ENCODE results near the gene CACNA1A. TPM values are rescaled to one million over a fixed set of nuclear protein-coding genes. Genes with fewer than 3 reads are reported as not detected.

The CACNA1A gene
- total and polyA plus RNA-seq, 2 experiments from 2014 or later: 3.0 to 8.5 TPM

GRCh38 chr19:13381827-13382632, 124.2 kb downstream of the CACNA1A start:
- Histone ChIP-seq H3K79me2 (ENCODE audit: insufficient read depth) (no peaks in the 10 kb centered on the region), H4K20me1 (ENCODE audit: insufficient read depth) (no peaks in the 10 kb centered on the region), H3K4me3 (no peak overlapping the region), H3K27me3 (replicated peaks; ENCODE audit: insufficient read depth) (no peaks in the 10 kb centered on the region), H3K4me1 (ENCODE audit: insufficient read depth) (no peaks in the 10 kb centered on the region), H3F3A (ENCODE audit: insufficient read depth) (no peaks in the 10 kb centered on the region), H3K9ac (no peak overlapping the region), H3K36me3 (ENCODE audit: low read depth) (no peaks in the 10 kb centered on the region), H3K4me2 (ENCODE audit: unreplicated experiment) (no peak overlapping the region), H2AFZ (no peak overlapping the region), H3K9me3 (ENCODE audit: low read depth) (no peaks in the 10 kb centered on the region), H3K27ac (no peak overlapping the region), H3K9me2 (ENCODE audit: insufficient read depth) (no peaks in the 10 kb centered on the region)
- DNase-seq: no peak
- in situ Hi-C loops (cut with MboI): no loop called here
- 63 to 68% methylated on average over 9 of the region's 9 CpGs for WGBS, 2 experiments (ENCODE audit: low coverage in 1 of 2, low lambda C conversion rate in 2 of 2, missing lambda C conversion rate in 2 of 2)
- TF ChIP-seq EZH2phosphoT487 (IDR thresholded peaks at IDR 0.05; ENCODE audit: insufficient read depth, low read depth): no peak
- no peak for TF ChIP-seq EZH2 (IDR thresholded peaks at IDR 0.05; ENCODE audit: insufficient read depth, poor library complexity, severe bottlenecking)

- Histone ChIP-seq H3K79me2 (ENCODE audit: insufficient read depth) (no peaks in the 10 kb centered on the region), H3K4me1 (ENCODE audit: insufficient read depth) (no peaks in the 10 kb centered on the region), H2AFZ (no peak overlapping the region), H3K9ac (no peak overlapping the region), H3K4me3 (no peak overlapping the region), H3K27me3 (replicated peaks; ENCODE audit: insufficient read depth) (no peaks in the 10 kb centered on the region), H3F3A (ENCODE audit: insufficient read depth) (no peaks in the 10 kb centered on the region), H3K27ac (no peak overlapping the region), H4K20me1 (ENCODE audit: insufficient read depth) (no peaks in the 10 kb centered on the region), H3K9me3 (ENCODE audit: low read depth) (no peaks in the 10 kb centered on the region), H3K9me2 (ENCODE audit: insufficient read depth) (no peaks in the 10 kb centered on the region), H3K36me3 (ENCODE audit: low read depth) (no peaks in the 10 kb centered on the region), H3K4me2 (ENCODE audit: unreplicated experiment) (no peak overlapping the region)
- in situ Hi-C loops (cut with MboI): no loop called here
- no peak for DNase-seq
- no peak for TF ChIP-seq EZH2phosphoT487 (IDR thresholded peaks at IDR 0.05; ENCODE audit: insufficient read depth, low read depth)
- no peak for TF ChIP-seq EZH2 (IDR thresholded peaks at IDR 0.05; ENCODE audit: insufficient read depth, poor library complexity, severe bottlenecking)
These were observed 129.7 kb downstream of the CACNA1A start for GRCh38 chr19:13376537-13376936.

- Histone ChIP-seq H3F3A (ENCODE audit: insufficient read depth) (no peaks in the 10 kb centered on the region), H3K9ac (no peak overlapping the region), H3K4me1 (ENCODE audit: insufficient read depth) (no peaks in the 10 kb centered on the region), H3K4me3 (no peak overlapping the region), H3K27me3 (replicated peaks; ENCODE audit: insufficient read depth) (no peaks in the 10 kb centered on the region), H3K79me2 (ENCODE audit: insufficient read depth) (no peaks in the 10 kb centered on the region), H3K4me2 (ENCODE audit: unreplicated experiment) (no peak overlapping the region), H4K20me1 (ENCODE audit: insufficient read depth) (no peaks in the 10 kb centered on the region), H3K9me2 (ENCODE audit: insufficient read depth) (no peaks in the 10 kb centered on the region), H3K36me3 (ENCODE audit: low read depth) (no peaks in the 10 kb centered on the region), H3K27ac (no peak overlapping the region), H2AFZ (no peak overlapping the region), H3K9me3 (ENCODE audit: low read depth) (no peaks in the 10 kb centered on the region)
- WGBS, 2 experiments (ENCODE audit: low coverage in 1 of 2, low lambda C conversion rate in 2 of 2, missing lambda C conversion rate in 2 of 2): 29 to 39% methylated on average over 3 of the region's 3 CpGs
- TF ChIP-seq EZH2phosphoT487 (IDR thresholded peaks at IDR 0.05; ENCODE audit: insufficient read depth, low read depth) (no peak), EZH2 (IDR thresholded peaks at IDR 0.05; ENCODE audit: insufficient read depth, poor library complexity, severe bottlenecking) (no peak)
- no peak for DNase-seq
- in situ Hi-C loops (cut with MboI): no loop called here
These were observed 132.7 kb downstream of the CACNA1A start for GRCh38 chr19:13373599-13373998.

- Histone ChIP-seq H2AFZ (no peak overlapping the region), H3K27ac (no peak overlapping the region), H3K36me3 (ENCODE audit: low read depth) (no peaks in the 10 kb centered on the region), H3K9me3 (ENCODE audit: low read depth) (no peaks in the 10 kb centered on the region), H3F3A (ENCODE audit: insufficient read depth) (no peaks in the 10 kb centered on the region), H3K27me3 (replicated peaks; ENCODE audit: insufficient read depth) (no peaks in the 10 kb centered on the region), H3K9me2 (ENCODE audit: insufficient read depth) (no peaks in the 10 kb centered on the region), H4K20me1 (ENCODE audit: insufficient read depth) (no peaks in the 10 kb centered on the region), H3K4me3 (no peak overlapping the region), H3K9ac (no peak overlapping the region), H3K4me2 (ENCODE audit: unreplicated experiment) (no peak overlapping the region), H3K79me2 (ENCODE audit: insufficient read depth) (no peaks in the 10 kb centered on the region), H3K4me1 (ENCODE audit: insufficient read depth) (no peaks in the 10 kb centered on the region)
- WGBS, 2 experiments (ENCODE audit: low coverage in 1 of 2, low lambda C conversion rate in 2 of 2, missing lambda C conversion rate in 2 of 2): 82% methylated on average over 5 of the region's 5 CpGs
- in situ Hi-C loops (cut with MboI): no loop called here
- TF ChIP-seq EZH2 (IDR thresholded peaks at IDR 0.05; ENCODE audit: insufficient read depth, poor library complexity, severe bottlenecking) (no peak), EZH2phosphoT487 (IDR thresholded peaks at IDR 0.05; ENCODE audit: insufficient read depth, low read depth) (no peak)
- DNase-seq: no peak
These were observed 135.3 kb downstream of the CACNA1A start for GRCh38 chr19:13370948-13371347.

Data from GM23248 (cell line).